Activated gamma-delta T cell treated with Interleukin-2 at 50 U/mL for 16 hours (primary cell): ENCODE data around the gene CCT8L2.
"Not testable (repeated sequence)": the region's sequence is repeated elsewhere in the genome, so short reads cannot be mapped to it uniquely, and the experiment has no call there.

Experiments used
- DNase-seq: peaks from one replicate; pipeline ENCODE4 v3.0.0-alpha.2; 2020

CCT8L2 gene

GRCh38 chr22:16594026-16594425, 1.4 kb upstream of the CCT8L2 start:
- DNase-seq: no peak

DNA sequence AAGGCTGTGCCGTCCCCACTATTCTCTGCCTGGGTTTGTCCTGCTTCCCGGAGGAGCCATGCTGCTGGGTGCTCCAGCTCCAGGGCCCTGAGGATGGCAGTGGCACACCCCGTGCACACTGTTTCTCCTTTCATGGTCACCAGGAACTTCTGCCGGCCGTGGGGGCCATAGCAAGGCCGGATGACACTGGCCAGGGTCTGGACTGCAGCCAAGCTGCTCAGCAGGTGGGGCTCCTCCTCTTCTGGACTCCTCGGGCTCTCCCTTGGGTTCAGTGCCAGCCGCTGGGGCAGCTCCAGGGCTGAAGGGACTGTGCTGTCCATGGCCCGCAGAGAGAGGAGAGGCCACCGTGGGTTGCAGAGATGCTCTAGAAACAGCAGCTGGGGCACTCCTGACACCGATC, 379 bp downstream of the CCT8L2 start:
- not testable (repeated sequence) for DNase-seq

DNA sequence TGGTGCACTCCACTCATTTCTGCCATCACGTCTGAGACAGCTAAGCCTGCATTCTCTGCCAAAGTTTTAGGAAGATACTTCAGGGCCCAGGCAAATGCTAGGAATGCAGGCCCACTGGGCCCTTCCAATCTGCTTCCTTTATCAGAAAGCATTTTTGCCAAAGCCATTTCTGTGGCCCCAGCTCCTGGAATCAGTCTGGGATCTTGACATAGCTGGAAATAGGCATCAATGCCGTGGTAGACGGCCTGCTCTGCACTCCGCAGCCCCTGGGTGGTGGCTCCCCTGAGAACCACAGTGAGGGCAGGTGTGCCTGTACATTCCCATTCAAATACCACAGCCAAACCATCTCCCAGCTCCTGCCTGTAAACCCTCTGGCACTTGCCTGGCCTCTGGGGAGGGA, 1.5 kb downstream of the CCT8L2 start:
- not testable (repeated sequence) for DNase-seq

- DNase-seq: no peak
Observed at GRCh38 chr22:16586991-16587390, 5.6 kb downstream of the CCT8L2 start.

DNA sequence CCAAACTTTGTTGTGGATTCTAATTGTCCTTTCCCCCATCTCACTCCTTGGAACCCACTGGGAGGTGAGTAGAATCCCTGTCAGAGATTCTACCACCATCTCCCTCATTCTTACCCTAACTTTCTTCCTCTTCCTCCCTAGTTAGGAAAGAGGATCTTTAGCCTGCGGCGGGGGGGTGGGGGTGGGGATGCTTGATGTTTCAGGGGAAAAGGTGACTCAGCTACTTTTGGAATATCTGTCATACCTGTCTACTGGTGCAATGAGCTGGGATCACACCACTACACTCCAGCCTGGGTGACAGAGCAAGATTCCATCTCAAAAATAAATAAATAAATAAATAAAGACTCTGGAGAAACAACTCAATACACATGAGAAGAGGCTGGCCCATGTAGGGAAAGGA, 6.4 kb downstream of the CCT8L2 start:
- DNase-seq: no peak

- not testable (repeated sequence) for DNase-seq
Observed at GRCh38 chr22:16580872-16581271, 11.7 kb downstream of the CCT8L2 start.

- not testable (repeated sequence) for DNase-seq
Observed at GRCh38 chr22:16569240-16569834, 23.3 kb downstream of the CCT8L2 start.

GRCh38 chr22:16568425-16568758, 24.2 kb downstream of the CCT8L2 start:
- no peak for DNase-seq

- DNase-seq: not testable (repeated sequence)
Observed at GRCh38 chr22:16567617-16568424, 24.8 kb downstream of the CCT8L2 start.

GRCh38 chr22:16566421-16567151, 26.0 kb downstream of the CCT8L2 start:
- DNase-seq: not testable (repeated sequence)

DNA sequence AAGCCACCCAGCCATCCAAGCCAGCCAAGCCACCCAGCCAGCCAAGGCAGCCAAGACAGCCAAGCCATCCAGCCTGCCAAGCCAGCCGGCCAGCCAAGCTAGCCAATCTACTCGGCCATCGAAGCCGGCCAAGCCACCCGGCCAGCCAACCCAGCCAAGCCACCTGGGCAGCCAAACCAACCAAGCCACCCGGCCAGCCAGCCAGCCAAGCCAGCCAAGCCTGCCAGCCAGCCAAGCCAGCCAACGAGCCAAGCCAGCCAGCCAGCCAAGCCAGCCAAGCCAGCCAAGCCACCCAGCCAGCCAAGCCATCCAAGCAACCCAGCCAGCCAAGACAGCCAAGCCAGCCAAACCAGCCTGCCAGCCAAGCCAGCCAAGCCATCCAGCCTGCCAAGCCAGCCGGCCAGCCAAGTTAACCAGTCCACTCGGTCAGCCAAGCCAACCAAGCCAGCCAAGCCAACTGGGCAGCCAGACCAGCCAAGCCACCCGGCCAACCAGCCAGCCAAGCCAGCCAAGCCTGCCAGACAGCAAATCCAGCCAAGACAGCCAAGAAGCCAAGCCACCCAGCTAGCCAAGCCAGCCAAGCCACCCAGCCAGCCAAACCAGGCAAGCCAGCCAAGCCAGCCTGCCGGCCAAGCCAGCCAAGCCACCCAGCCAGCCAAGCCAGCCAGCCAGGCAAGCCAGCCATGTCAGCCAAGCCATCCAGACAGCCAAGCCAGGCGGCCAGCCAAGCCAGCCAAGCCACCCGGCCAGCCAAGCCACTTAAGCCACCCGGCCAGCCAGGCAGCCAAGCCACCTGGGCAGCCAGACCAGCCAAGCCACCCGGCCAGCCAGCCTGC, 26.8 kb downstream of the CCT8L2 start:
- DNase-seq: not testable (repeated sequence)

- DNase-seq: not testable (repeated sequence)
Observed at GRCh38 chr22:16564837-16565584, 27.6 kb downstream of the CCT8L2 start.

DNA sequence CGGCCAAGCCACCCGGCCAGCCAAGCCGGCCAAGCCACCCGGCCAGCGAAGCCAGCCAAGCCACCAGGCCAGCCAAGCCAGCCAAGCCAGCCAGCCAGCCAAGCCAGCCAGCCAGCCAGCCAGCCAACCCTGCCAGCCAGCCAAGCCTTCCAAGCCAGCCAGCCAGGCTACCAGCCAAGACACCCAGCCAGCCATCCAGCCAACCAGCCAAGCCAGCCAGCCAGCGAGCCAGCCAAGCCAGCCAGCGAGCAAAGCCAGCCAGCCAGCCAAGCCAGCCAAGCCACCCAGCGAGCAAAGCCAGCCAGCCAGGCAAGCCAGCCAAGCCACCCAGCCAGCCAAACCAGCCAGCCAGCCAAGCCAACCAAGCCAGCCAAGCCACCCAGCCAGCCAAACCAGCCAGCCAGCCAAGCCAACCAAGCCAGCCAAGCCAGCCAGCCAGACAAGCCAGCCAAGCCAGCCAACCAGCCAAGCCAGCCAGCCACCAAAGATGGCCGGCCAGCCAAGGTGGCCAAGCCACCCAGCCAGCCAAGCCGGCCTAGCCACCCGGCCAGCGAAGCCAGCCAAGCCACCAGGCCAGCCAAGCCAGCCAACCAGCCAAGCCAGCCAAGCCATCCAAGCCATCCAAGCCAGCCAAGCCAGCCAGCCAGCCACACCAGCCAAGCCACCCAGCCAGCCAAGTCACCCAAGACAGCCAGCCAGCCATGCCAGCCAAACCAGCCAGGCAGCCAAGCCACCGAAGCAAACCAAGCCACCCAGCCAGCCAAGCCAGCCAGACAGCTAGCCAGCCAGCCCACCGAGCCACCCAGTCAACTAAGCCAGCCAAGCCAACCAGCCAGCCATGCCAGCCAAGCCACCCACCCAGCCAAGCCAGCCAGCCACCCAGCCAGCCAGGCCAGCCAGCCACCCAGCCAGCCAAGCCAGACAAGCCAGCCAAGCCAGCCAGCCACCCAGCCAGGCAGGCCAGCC, 28.8 kb downstream of the CCT8L2 start:
- no peak for DNase-seq

DNA sequence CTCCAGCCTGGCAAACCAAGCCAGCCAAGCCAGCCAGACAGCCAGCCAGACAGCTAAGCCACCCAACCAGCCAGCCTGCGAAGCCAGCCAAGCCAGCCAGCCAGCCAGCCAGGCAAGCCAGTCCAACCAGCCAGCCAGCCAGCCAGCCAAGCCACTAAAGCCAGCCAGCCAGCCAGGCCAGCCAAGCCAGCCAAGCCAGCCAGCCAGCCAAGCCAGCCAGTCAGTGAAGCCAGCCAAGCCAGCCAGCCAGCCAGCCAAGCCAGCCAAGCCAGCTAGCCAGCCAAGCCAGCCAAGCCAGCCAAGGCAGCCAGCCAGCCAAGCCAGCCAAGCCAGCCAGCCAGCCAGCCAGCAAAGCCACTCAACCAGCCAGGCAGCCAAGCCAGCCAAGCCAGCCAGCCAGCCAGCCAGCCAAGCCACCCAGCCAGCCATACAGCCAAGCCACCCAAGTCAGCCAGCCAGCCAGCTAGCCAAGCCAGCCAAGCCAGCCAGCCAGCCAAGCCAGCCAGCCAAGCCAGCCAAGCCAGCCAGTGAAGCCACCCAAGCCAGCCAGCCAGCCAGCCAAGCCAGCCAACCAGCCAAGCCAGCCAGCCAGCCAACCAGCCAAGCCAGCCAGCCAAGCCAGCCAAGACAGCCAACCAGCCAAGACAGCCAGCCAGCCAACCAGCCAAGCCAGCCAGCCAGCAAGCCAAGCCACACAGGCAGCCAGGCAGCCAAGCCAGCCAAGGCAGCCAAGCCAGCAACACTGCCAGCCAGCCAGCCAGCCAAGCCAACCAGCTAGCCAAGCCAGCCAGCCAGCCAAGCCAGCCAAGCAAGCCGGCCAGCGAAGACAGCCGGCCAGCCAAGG, 29.7 kb downstream of the CCT8L2 start:
- DNase-seq: no peak

- DNase-seq: not testable (repeated sequence)
Observed at GRCh38 chr22:16561093-16561658, 31.4 kb downstream of the CCT8L2 start.

GRCh38 chr22:16560651-16561050, 32.0 kb downstream of the CCT8L2 start:
- not testable (repeated sequence) for DNase-seq

DNA sequence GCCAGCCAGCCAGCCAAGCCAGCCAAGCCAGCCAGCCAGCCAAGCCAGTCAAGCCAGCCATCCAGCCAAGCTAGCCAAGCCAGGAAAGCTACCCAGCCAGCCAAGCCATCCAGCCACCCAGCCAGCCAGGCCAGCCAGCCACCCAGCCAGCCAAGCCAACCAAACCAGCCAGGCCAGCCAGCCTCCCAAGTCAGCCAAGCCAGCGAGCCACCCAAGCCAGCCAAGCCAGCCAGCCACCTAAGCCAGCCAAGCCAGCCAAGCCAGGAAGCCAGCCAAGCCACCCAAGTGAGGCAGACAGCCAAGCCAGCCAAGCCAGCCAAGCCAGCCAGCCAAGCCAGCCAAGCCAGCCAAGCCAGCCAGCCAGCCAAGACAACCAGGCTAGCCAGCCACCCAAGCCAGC, 32.6 kb downstream of the CCT8L2 start:
- not testable (repeated sequence) for DNase-seq

- DNase-seq: no peak
Observed at GRCh38 chr22:16559056-16559955, 33.3 kb downstream of the CCT8L2 start.
